T1000 (cell line): ENCODE data around the gene CACFD1.

Experiments
- DNase-seq: peaks from one replicate; lab custom pipeline; 2025; ENCODE audit warnings: mixed read lengths; lab: John Stamatoyannopoulos, UW

Gene CACFD1

DNA sequence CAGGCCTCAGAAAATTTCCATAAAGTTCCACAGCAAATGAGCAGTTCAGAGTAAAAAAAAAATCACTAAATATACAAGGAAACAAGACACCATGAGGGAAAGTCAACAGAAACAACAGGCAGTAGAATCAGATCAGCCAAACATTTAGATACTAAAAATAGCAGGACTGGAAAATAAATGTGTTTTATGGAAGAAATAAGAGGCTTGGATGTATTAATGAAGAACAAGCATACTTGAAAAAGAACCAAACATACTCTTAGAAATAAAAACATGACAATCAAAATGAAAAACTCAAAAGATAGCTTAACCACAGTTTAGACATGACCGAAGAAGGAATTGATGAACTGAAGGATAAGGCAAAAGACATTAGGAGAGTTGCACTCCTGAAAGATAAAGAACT is 42.3 kb downstream of the CACFD1 start:
- no peak for DNase-seq

DNA sequence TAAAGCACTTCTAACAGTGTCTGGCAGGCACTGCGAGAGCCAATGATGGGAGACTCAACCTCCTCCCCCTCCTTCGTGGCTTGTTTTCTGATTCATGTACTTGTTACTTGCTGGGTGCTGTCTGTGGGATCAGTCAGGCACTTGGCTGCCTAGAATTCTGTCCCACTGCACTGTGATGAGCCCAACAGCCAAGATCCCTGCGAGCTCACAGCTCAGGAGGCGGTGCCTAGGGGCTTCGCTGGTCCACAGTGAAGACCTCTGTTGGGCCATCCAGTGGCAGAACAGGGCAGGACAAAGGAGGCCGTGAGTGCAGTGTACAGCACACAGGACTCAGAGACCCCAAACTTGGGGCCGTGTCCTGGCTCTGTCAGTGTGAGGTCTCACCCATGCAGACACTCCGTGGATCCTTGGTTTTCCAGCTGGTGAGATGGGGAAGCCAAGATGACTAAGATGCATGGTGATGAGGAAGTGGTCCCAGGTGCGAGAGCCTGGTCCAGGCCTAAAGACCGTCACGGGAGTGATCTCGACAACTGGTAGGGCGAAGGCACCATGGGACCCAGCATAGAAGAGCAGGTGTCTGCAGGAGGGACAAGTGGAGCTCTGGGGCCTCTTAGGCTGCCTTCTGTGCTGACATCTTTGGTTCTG is 45.5 kb downstream of the CACFD1 start:
- no peak for DNase-seq

DNA sequence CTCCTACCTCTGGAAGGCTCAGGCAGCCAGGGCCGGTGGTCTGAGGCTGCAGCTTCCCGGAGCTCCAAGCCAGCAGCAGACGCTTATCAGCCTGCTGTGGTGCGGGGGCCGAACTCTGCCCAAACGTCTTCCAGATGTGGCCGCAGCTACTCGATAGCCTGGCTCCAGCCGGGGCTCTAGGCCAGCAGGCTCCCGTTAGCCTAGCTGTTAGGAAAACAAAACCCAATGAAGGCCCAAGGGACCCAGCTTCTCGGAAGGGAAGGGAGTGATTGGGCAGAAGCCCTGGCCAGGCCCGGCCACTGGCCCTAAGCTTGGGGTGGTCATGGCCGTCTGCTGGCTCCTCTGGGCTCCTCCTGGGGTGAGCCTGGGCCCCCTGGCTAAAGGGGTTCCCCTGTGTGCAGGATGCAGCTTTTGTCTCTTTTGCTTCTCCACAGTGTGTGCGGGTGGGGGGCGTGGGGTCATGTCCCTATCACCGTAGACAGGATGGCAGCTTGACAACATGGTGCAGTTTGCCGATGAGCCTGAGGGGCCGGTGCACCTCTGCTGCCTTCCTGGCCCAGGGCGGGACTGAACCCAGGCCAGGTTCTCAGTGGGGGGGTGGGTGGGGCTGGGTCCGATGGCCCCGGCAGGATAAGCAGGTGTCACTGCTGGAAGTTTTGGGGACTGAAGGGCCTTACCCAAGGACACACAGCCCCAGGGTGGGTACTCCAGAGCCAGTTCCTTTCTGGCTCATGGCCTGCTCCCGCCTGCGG is 46.3 kb downstream of the CACFD1 start:
- no peak for DNase-seq

DNA sequence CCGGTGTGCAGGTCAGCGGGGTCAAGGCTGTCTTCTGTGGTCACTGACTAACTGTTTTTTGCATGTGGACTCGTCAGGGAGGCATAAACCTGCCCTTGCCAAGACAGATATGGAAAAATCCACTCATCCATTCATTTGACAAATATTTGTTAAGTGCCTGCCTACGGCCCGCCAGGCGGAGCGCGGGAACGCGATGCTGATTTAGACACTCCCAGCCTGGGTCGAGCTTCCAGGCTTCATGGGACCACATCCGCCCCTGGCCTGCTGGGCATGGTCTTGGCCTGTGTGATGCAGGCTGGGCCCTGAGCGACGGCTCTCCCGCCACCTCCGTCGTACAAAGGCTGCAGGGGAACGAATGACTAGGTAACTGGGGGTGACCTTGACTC is 46.9 kb downstream of the CACFD1 start:
- no peak for DNase-seq

DNA sequence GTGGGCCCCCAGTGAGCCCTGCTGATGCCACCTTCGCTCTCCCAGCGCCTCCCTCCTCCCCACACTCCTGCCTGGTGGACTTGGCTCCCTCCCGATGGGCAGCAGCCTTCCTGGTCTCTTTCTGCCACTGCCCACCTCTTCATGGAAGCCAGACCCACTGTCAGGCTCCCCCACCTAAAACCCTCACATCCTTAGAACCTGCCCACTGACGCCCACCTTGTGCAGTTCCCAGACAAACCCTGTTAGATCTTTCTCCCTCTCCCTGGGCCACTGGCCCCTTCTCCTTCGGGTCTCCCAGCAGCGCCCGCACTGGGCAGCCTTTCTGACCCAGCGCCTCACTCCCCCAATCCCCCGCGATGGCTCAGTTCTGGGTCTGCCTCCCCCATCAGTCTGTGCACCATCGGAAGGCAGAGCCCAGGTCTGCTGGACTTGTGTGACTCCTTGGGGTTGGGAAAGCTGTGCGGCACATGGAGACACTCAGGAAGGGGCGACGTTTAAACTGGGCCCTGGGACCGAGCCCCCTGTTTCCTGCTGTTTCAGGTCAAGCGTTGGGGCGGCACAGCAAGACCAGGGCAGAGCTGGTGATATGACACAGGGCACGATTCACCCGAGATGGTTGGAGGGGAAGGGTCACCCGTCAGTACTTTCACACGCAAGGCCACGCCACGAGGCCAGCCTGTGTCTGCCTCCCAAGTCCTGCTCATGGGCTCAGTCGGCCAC is 47.6 kb downstream of the CACFD1 start:
- no peak for DNase-seq

DNA sequence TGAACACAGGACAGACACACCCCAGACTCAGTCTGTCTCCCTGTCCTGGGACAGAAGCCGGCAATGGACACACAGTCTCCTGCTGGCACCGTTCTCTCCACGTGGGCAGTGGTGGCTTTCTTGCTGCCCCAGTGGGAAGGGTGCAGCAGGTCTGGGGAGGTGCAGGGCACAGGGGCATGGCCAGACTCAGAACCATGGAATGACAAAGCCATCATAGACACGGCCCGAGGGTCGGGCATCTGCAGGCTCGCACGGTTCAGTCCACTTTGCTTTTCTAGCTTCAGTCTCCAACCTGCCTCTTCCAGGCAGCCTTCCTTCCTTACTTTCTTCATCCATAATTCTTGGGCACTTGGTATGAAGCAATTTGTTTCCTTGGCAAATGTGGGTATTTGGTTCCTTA is 48.3 kb downstream of the CACFD1 start:
- DNase-seq, result no peak

DNA sequence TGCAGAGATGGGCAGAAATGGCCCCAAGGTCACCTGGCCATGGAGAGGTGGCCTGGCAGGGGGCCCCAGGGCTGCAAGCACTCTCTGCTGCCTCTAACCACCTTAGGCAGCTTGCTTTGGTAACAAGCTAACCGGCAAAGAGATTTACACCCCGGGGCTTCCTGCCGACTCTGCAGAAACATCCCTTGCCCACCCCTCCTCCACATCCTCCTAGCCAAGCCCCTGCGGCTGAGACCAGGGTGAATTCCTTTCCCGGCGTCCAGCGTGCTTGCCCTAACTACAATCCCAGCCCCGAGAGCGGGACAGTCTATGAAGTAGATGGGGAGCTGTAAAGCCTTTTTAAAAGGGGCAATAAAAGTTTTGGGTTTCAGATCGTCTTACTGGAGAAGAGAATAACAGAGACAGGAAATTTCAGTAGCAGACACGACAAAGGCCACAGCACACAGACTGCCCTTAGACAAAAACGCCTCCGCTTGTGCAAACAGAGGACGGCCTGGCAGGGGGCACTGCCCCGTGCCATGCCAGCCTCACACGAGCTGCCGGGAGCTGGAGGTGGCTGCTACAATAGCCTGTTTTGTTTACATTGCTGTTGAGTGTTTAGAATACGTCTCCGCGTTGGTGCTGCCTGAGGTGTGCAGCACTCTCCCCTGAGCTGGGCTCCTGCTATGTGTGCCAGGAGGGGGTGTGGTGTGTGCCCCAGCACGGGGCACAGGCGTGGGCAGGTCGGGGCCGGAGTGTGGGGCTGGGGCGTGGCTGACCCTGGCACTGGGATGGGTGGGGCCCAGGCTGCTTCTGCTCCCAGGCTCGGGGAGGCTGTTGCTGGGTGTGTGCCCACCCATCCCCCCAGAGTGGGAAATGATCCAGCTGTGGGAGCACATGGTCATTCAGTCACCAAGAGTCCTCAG is 49.7 kb downstream of the CACFD1 start:
- DNase-seq, result no peak

DNA sequence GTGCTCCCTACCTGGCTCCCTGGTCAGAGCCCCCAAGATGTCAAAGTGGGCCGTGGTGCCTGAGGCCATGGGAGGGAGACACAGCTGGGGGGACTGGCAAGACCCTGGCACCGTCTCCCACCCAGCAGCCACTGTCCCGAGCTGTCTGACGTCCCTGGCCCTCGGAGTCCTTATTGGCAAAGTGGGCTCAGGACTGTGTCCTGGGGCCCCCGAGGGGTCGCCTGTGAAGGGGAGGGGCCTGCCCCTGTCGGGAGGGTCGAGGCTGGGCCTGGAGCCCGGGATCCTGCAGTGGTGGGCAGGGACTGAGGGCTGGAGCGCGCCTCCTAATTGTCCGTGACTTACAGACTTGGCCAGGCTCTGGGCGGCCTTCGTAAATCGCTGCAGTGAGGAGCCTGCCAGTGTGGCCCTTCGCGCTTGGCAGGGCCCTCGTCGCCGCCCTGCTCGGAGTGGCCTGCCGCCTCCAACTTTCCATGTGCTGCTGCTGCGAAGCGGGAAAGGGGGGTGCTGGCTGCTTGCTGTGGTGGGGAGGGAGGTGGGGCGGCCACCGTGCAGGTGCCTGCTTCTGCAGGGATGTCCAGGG is 51.2 kb downstream of the CACFD1 start:
- DNase-seq, result no peak

DNA sequence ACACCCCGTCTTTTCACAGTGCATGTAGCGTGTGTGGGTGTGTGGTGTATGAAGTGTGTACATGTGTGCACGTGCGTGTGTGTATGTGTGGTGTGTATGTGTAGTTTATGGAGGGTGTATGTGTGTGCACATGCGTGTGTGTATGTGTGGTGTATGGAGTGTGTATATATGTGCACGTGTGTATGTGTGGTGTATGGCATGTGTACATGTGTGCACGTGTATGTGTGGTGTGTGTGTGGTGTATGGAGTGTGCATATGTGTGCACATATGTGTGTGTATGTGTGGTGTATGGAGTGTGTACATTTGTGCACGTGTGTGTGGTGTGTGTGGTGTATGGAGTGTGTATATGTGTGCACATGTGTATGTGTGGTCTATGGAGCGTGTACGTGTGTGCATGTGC is 51.8 kb downstream of the CACFD1 start:
- DNase-seq, result no peak

DNA sequence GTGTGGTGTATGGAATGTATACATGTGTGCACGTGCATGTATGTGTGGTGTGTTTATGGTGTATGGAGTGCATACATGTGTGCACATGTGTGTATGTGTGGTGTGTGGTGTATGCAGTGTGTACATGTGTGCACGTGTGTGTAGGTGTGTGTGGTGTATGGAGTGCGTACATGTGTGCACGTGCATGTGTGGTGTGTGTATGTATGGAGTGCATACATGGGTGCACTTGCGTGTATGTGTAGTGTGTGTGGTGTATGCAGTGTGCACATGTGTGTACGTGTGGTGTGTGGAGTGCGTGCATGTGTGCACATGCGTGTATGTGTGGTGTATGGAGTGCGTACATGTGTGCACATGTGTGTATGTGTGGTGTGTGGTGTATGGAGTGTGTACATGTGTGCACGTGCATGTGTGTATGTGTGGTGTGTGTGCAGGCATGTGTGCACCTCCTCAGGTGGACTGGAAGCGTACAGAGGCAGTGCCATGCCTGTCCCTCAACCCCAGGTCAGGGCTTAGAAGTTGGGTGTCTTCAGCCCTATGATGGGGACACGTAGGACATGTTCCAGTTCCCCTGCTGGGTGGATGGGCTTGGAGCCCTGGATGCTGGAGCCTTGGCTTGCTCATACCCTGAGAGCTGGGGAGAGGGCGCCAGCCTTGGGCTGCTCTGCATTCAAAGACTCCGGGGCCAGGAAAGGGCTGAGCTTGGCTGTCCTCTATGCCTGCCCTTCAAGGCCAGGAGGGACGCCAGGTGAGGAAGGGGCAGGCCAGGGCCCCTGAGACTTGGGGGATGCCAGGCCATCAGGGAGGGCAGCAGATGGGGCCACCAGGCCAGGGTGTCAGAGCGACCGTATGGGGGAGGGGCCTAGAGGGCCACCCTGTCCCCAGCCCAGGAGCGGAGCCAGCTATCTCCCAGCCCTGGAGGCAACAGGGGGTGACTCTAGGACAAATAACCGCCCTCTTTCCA is 52.8 kb downstream of the CACFD1 start:
- DNase-seq, result no peak

DNA sequence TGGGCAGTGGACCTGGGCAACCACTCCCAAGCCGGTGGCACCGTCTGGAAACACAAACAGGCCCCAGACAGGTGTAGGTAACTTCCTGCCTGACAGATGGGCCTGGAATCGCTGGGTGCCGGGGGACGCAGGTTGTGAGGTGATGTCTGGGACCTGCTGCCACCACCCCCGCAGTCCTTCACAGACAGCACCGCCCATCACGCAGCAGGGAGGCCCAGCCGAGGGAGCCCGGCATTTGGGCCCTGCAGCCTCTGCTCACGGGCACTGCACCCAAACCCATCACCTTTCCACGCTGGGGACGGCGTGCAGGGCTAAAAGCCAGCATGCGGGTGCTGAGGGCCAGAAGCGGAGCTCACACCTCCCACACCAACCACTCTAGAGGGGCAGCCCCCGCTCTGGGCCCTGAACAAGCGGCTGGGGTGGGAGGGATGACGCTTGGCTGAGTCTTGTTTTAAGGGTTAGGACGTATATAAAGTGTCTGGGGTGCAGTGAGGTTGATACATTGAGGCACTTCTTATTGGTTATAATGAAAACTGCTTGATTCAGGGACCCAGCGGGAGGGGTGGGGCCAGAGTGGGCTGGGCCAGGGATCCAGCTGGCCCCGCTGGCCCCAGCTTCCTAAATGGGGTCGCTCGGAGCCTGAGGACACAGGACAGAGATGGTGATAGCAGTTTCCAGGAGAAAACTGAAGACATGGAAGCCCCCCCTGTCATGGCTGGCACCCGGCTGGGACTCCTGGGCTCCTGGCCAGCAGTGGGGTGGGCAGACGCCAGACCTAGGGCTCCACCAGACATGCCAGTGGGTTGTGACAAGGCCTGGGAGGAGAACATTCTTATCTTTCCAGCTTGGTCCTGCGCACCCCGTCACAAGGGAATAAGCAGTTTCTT is 53.7 kb downstream of the CACFD1 start:
- no peak for DNase-seq

DNA sequence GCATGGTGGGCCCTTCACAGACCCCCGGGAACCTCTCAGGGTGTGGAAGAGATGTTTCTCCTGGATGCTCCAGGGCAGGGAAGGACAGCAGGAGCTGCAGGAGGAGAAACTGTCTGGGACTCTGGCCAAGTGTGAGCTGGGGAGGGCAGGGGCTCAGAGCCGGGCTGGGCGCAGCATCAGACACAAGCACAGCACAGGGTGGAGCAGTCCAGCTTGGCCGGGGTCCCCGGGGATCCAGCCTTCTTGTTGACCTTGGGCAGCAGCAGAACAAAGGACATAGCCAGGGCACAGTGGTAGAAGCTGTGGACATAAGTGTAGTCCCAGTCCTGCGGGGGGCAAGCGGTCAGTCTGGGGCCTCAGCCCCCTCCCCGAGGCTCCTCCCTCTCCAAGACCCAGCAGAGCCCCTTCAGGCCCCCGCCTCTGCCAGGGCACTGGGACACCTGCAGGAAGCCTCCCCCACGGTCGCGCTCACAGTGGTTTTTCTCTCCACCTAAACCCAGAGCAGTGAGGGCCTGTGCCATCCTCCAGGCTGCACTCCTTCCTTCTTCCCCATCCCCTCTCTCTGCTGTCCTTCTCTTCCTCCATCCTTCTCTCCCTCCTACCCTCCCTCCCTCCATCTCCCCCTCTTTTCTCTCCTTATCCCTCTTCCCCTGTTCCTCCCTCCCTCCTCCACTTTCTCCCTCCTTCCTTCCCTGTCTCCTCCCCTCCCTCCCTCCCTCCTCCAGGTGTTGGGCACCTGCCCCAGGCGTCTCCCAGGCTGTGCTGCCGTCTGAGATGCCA is 54.9 kb downstream of the CACFD1 start:
- no peak for DNase-seq

DNA sequence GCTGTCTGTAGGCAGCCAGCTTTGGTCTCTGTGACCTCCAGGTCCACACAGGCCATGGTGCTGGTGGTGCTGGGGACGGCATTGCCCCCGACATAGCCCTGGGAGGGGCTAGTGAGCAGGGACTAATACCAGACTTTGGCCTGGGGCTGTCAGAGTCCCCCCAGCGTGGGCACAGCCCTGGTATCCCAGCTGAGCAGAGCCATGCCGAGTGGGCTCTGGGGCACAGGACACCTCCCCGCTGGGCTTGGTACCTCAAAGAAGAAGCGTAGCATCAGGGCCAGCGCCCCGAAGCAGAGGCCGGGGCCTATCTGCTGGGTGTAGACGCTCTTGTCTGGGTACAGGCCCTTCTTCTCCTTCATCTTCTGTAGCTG is 55.4 kb downstream of the CACFD1 start:
- no peak for DNase-seq

DNA sequence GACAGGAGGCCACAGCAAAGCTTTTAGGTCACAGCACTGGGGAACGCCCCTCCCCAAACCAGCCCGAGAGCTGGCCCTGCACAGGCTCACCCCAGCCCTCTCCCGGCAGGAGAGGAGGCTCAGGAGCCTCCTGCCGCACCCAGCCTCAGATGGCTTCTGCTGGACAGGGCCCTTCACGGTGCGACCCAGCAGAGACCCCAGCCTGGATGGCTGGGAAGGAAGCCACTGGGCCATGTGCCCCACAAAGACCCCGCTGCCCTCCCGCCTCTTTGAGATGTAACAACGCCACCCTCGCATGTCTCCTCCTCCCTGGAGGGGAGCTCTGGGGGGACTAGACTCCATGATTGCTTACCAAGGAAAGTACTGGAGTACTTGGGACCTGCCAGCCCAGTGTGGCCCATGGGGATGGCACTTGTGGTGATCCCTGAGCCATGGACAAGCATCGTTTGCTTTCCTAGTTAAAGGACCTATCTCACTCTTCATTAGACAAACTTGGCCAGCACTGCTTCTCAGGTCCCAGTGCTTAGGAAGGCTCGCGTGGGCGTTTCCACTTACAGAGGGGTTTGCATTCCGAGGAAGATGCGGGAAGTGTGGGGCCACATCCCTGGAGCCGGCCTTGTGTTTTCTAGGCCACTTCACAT is 56.0 kb downstream of the CACFD1 start:
- no peak for DNase-seq

DNA sequence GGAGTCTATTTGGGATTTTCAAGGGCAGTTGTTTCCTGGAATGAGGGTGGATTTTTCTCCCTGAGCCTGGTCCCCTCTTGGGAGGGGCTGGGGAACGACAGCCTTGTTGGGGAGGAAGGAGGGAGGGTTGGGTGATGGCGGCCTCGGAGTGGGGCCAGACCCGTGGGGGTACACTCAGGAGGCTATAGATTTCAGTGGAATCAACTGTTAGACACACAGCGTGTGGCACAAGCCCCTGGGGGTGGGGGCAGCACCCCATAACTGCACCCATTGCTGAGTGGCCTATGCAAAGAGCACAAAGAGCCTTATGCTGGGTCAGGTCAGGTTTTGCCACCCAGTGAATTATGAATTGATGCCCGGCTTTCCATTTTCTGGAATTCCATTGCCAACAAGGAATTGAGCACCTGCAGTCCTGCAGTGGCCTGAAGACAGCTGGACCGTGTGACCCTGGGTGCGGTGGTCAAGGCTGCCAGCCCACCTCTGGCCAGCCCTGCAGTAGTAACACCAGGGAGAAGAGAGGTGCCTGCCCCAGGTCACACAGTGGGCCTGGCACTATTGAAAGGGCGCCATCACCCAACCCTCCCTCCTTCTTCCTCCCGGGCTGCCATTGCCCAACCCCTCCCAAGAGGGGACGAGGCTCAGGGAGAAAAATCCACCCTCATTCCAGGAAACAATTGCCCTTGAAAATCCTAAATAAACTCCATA is 56.6 kb downstream of the CACFD1 start:
- DNase-seq, result no peak

DNA sequence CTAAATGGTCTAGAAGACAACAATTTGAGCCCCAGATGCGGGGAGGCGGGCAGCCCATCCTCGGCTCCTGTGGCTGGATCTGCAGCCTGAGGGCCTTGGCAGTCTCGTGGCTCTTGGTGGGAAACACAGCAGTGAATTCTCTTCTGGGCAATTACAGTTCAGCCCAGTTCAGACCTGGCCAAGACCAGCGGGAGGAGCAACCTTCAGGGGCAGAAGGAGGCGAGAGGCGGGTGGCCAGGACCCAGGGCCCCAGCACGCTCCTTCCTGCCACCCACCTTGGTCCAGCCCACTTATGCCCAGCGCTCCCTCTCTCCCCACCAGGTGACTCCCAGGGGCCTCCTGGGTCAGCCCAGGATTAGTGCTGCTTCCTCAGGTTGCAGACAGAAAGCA is 57.2 kb downstream of the CACFD1 start:
- no peak for DNase-seq

DNA sequence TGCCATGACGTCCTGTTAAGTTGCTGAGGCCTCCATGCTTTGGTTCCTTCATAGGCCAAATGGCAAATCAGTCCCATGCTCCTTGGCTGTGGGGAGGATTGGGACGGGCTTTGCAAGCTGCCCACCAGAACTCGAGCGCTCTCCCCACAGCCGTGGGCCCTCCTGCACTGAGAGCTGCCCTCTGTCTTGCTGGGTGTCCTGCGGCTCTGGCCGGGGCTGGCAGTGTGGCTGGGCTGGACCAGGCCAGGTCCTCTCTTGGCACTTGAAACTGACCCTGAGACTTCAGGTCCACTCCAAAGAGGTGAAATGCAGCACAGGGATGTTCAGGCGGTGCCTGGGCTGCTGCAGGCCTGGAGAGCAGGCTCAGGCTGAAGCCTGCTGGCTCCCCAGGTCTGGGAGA is 57.9 kb downstream of the CACFD1 start:
- no peak for DNase-seq

DNA sequence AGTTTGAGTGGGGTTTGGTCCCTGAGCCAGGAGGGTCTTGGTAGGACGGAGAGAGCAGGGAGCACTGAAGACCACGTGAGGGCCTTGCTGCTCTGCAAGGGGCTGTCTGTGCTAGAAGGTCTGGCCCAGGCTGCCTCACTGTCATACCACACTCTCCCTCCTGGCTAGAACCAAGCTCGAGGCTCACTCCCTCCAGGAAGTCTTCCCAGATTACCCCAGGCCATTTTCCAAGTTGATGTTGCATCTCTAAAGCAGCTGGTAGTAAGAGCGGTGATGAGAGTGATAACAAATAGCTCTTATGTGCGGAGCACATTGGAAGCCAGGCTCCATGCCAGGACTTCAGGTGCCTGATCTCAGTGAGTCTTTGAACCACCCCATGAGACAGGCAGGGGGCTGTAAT is 58.4 kb downstream of the CACFD1 start:
- no peak for DNase-seq
